Activated CD4-positive, alpha-beta memory T cell treated with anti-CD3 and anti-CD28 coated beads for 36 hours (primary cell): ENCODE measurements around the gene SLC1A4. TPM values are rescaled to one million over a fixed set of nuclear protein-coding genes. Genes with fewer than 3 reads are reported as not detected.

Source experiments
- CTCF ChIA-PET: fragments of 350-600 bp; sonication (Branson Sonifier 250); formaldehyde crosslinking; loops from one replicate; lab custom pipeline; 2021; ENCODE audit warnings: antibody characterized with exemption, inconsistent platforms; lab: Charles Lee
- POLR2A ChIA-PET: fragments of 350-600 bp; sonication (Branson Sonifier 250); formaldehyde crosslinking; loops from one replicate; lab custom pipeline; 2021; ENCODE audit warnings: antibody characterized with exemption; lab: Charles Lee
- DNase-seq: peaks from one replicate; pipeline ENCODE4 v3.0.0-alpha.2; 2020
- H3K27ac Mint-ChIP-seq: one replicate; pipeline ENCODE4 v1.8.0; 2021; ENCODE audit warnings: mixed read lengths
- H3K27me3 Mint-ChIP-seq: one replicate; pipeline ENCODE4 v1.8.0; 2021; ENCODE audit warnings: mixed read lengths
- H3K36me3 Mint-ChIP-seq: one replicate; pipeline ENCODE4 v1.8.0; 2021; ENCODE audit warnings: mixed read lengths
- H3K4me1 Mint-ChIP-seq: one replicate; pipeline ENCODE4 v1.8.0; 2021; ENCODE audit warnings: low read depth, mixed read lengths
- H3K4me3 Mint-ChIP-seq: one replicate; pipeline ENCODE4 v1.8.0; 2021; ENCODE audit warnings: mild to moderate bottlenecking, mixed read lengths
- H3K9me3 Mint-ChIP-seq: one replicate; pipeline ENCODE4 v1.8.0; 2021; ENCODE audit warnings: mixed read lengths
- intact Hi-C: fragments of 100-400 bp; cut with micrococcal nuclease; formaldehyde crosslinking; loops from one replicate; pipeline ENCODE4 v1.15.1; 2023
- total RNA-seq, 2 experiments: library from RNA; stranded (reverse); gene quantifications; one replicate each; pipeline ENCODE4 v1.2.3, GENCODE V29; 2021

SLC1A4 gene
- total RNA-seq, 2 experiments from 2014 or later, result 15.9 TPM

DNA sequence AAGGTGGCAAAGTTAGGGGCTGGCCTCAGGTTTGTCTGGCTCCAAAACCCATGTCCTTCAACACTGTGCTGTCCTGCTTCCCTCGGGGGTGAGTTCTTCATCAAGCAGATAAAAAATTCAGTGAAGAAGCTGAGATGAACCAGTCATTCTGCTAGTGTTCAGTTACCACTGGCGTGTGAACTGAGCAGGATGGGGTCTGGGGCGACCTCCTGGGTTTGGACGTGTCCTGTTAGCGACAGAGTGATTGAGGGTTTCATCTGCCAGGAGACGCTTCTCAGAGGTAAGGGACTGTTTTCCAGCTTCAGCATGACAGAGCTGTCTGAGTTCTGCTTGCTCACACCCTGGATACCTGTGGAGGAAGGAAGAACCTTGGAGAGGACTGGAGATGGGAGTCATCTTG lies 81.7 kb downstream of the SLC1A4 start:
- H3K4me1 Mint-ChIP-seq, result peaks cover 39% of the 10 kb centered on the region
- no peak overlapping the region for H3K4me3 Mint-ChIP-seq
- no peak for DNase-seq
- H3K27ac Mint-ChIP-seq, result peak overlapping the region; percentile 81
- H3K36me3 Mint-ChIP-seq, result peaks cover 8% of the 10 kb centered on the region
- CTCF ChIA-PET, result interaction anchor here (0.9 to 6.0 kb wide), 4 partner anchors 51 to 116 kb away, joined by 3 to 38 read pairs (median 5); no protein-coding TSS in a partner anchor
- POLR2A ChIA-PET, result no interaction called here
- intact Hi-C loops, result no loop called here
- no peaks in the 10 kb centered on the region for H3K9me3 Mint-ChIP-seq
- H3K27me3 Mint-ChIP-seq, result no peaks in the 10 kb centered on the region

DNA sequence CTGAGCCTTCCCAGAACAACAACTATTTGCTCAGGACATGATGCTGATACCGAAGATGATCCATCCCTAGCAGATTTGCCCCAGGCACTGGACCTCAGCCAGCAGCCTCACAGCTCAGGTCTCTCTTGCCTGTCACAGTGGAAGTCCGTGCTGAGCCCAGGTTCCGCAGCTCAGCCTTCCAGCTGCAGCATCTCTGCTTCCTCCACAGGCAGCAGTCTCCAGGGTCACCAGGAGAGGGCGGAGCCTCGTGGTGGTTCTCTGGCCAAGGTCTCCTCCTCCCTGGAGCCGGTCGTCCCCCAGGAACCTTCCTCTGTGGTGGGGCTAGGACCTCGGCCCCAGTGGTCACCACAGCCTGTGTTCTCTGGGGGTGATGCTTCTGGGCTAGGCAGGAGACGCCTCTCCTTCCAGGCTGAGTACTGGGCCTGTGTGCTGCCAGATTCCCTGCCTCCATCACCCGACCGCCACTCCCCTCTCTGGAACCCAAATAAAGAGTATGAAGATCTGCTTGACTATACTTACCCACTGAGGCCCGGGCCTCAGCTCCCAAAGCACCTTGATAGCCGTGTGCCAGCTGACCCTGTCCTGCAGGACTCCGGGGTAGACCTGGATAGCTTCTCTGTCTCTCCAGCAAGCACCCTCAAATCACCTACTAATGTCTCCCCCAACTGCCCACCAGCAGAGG lies 82.4 kb downstream of the SLC1A4 start:
- intact Hi-C loops, result no loop called here
- Mint-ChIP-seq H3K27me3 (no peaks in the 10 kb centered on the region), H3K27ac (peak overlapping the region; percentile 45), H3K4me1 (peaks cover 37% of the 10 kb centered on the region), H3K4me3 (no peak overlapping the region), H3K9me3 (no peaks in the 10 kb centered on the region), H3K36me3 (peaks cover 8% of the 10 kb centered on the region)
- POLR2A ChIA-PET, result no interaction called here
- CTCF ChIA-PET, result interaction anchor here (0.9 to 6.0 kb wide), 4 partner anchors 51 to 115 kb away, joined by 3 to 38 read pairs (median 5); no protein-coding TSS in a partner anchor
- DNase-seq, result no peak

DNA sequence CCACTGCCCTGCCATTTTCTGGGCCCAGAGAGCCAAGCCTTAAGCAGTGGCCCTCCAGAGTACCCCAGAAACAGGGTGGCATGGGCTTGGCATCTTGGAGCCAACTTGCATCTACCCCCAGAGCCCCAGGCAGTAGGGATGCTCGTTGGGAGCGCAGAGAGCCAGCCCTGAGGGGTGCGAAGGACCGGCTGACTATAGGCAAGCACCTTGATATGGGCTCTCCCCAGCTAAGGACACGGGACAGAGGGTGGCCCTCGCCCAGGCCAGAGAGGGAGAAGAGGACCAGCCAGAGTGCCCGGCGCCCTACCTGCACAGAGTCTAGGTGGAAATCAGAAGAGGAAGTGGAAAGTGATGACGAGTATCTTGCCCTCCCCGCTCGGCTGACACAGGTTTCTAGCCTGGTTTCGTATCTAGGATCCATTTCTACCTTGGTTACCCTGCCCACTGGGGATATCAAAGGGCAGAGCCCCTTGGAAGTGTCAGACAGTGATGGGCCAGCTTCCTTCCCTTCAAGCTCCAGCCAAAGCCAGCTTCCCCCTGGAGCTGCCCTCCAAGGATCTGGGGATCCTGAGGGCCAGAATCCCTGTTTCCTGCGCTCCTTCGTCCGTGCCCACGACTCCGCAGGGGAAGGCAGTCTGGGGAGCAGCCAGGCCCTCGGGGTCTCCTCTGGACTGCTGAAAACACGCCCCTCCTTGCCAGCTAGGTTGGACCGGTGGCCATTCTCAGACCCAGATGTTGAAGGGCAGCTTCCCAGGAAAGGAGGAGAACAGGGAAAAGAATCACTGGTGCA lies 83.2 kb downstream of the SLC1A4 start:
- Mint-ChIP-seq H3K9me3 (no peaks in the 10 kb centered on the region), H3K4me3 (no peak overlapping the region), H3K27me3 (no peaks in the 10 kb centered on the region), H3K27ac (peak overlapping the region; percentile 38), H3K36me3 (peaks cover 11% of the 10 kb centered on the region), H3K4me1 (peaks cover 31% of the 10 kb centered on the region)
- DNase-seq, result no peak
- POLR2A ChIA-PET, result no interaction called here
- CTCF ChIA-PET, result interaction anchor here (2.2 to 6.0 kb wide), 2 partner anchors 98 to 114 kb away, joined by 7 to 38 read pairs; no protein-coding TSS in a partner anchor
- intact Hi-C loops, result no loop called here

Other genes with a start within 250 kb of the SLC1A4 start
- gene CEP68, start 67.0 kb downstream of the SLC1A4 start, total RNA-seq, result 1 to 10 TPM; 6.6 to 8.0 TPM
- gene RAB1A, start 140.7 kb downstream of the SLC1A4 start, total RNA-seq, result 10 to 100 TPM; 84.3 to 84.5 TPM
- gene ACTR2, start 238.4 kb downstream of the SLC1A4 start, total RNA-seq, result 100 to 1,000 TPM; 401 to 406 TPM